GM10248 (cell line): ENCODE measurements around the gene MCAM.

ENCODE experiments used
- CTCF ChIA-PET: fragments of 300-600 bp; sonication (Branson Sonifier 250); formaldehyde crosslinking; extraction: SDS; loops from one replicate; lab custom pipeline; 2021; ENCODE audit warnings: antibody characterized with exemption; lab: Yijun Ruan, JAX
- POLR2A ChIA-PET: fragments of 350-650 bp; sonication (Branson Sonifier 250); formaldehyde crosslinking; extraction: SDS; loops from one replicate; lab custom pipeline; 2020; ENCODE audit warnings: antibody characterized with exemption; lab: Yijun Ruan, JAX
- DNase-seq: peaks from one replicate; pipeline ENCODE4 v3.0.0; 2012; ENCODE audit errors: extremely low spot score
- CTCF ChIP-seq: IDR thresholded peaks from 2 replicates; pipeline ENCODE4 v1.5.1; 2012; ENCODE audit warnings: mild to moderate bottlenecking, low read depth; ENCODE audit errors: extremely low read depth, missing control alignments, control extremely low read depth

MCAM gene

GRCh38 chr11:119346605-119347004 lies 29.7 kb upstream of the MCAM start, which contains the start of gene MFRP:
MFRP (minus strand) TSS chr11:119346705; CDS start chr11:119346513, 192 bp downstream.
- POLR2A ChIA-PET, result no interaction called here
- no peak for DNase-seq
- TF ChIP-seq CTCF, result no peak
- CTCF ChIA-PET, result interaction anchor here (0.8 to 6.4 kb wide), 4 partner anchors 8 to 134 kb away, joined by 3 to 44 read pairs (median 9); no protein-coding TSS in a partner anchor

GRCh38 chr11:119345685-119346084 lies 28.8 kb upstream of the MCAM start:
- ChIA-PET POLR2A (no interaction called here), CTCF (interaction anchor here (2.7 to 6.4 kb wide), 3 partner anchors 10 to 29 kb away, joined by 8 to 44 read pairs (median 35); no protein-coding TSS in a partner anchor)
- no peak for TF ChIP-seq CTCF
- no peak for DNase-seq

GRCh38 chr11:119344291-119345010 lies 27.5 kb upstream of the MCAM start:
- POLR2A ChIA-PET, result no interaction called here
- DNase-seq, result no peak
- CTCF ChIA-PET, result interaction anchor here (1.1 to 6.4 kb wide), 8 partner anchors 12 to 554 kb away, joined by 3 to 44 read pairs (median 7); partner anchors contain the start of genes DDX6 and USP2
- no peak for TF ChIP-seq CTCF

GRCh38 chr11:119343726-119344125 lies 26.8 kb upstream of the MCAM start:
- DNase-seq, result no peak
- CTCF ChIA-PET, result interaction anchor here (1.1 to 6.4 kb wide), 8 partner anchors 12 to 553 kb away, joined by 3 to 44 read pairs (median 7); partner anchors contain the start of genes DDX6 and USP2
- POLR2A ChIA-PET, result no interaction called here
- no peak for TF ChIP-seq CTCF

GRCh38 chr11:119342362-119343130 lies 25.6 kb upstream of the MCAM start:
- no peak for DNase-seq
- ChIA-PET POLR2A (interaction anchor here (0.7 kb wide), 1 partner anchor 414 kb away, joined by 4 read pairs; no protein-coding TSS in a partner anchor), CTCF (interaction anchor here (0.7 to 6.4 kb wide), 4 partner anchors 14 to 21 kb away, joined by 3 to 131 read pairs (median 40); no protein-coding TSS in a partner anchor)
- no peak for TF ChIP-seq CTCF

- ChIA-PET CTCF (interaction anchor here (5.4 to 5.9 kb wide), 2 partner anchors 15 to 21 kb away, joined by 58 to 131 read pairs; no protein-coding TSS in a partner anchor), POLR2A (interaction anchor here (0.7 kb wide), 1 partner anchor 414 kb away, joined by 4 read pairs; no protein-coding TSS in a partner anchor)
- no peak for DNase-seq
- no peak for TF ChIP-seq CTCF
Measured at GRCh38 chr11:119342023-119342300, 25.0 kb upstream of the MCAM start.
